Measurements from ENCODE around the gene PGD. TPM values are rescaled to one million over a fixed set of nuclear protein-coding genes. Genes with fewer than 3 reads are reported as not detected.
"Not testable (repeated sequence)": the region's sequence is repeated elsewhere in the genome, so short reads cannot be mapped to it uniquely, and the experiment has no call there.

Gene PGD
- total RNA-seq, 2 experiments from 2014 or later: 65.0 to 68.7 TPM

- no peaks in the 10 kb centered on the region for H3K9me3 Mint-ChIP-seq
- peaks cover 32% of the 10 kb centered on the region for H3K36me3 Mint-ChIP-seq (ENCODE audit: low read depth)
- H3K27ac Mint-ChIP-seq: no peak overlapping the region
- H3K27me3 Mint-ChIP-seq: no peaks in the 10 kb centered on the region
- no peak for DNase-seq
- no peak overlapping the region for H3K4me3 Mint-ChIP-seq
- peaks cover 28% of the 10 kb centered on the region for H3K4me1 Mint-ChIP-seq
- POLR2A ChIA-PET: no interaction called here
- CTCF ChIA-PET: interaction anchor here (2.3 kb wide), 1 partner anchor 28 kb away, joined by 7 read pairs; the partner anchor contains the start of gene CENPS
Observed at GRCh38 chr1:10402729-10403274, 3.9 kb downstream of the PGD start.

GRCh38 chr1:10407201-10407600 lies 8.3 kb downstream of the PGD start:
- Mint-ChIP-seq H3K4me3 (no peak overlapping the region), H3K36me3 (ENCODE audit: low read depth) (peaks cover 38% of the 10 kb centered on the region), H3K27me3 (no peaks in the 10 kb centered on the region), H3K4me1 (peaks cover 2% of the 10 kb centered on the region), H3K27ac (no peak overlapping the region), H3K9me3 (no peaks in the 10 kb centered on the region)
- ChIA-PET CTCF (interaction anchor here (1.6 kb wide), 1 partner anchor 23 kb away, joined by 3 read pairs; no protein-coding TSS in a partner anchor), POLR2A (no interaction called here)
- no peak for DNase-seq

- Mint-ChIP-seq H3K4me1 (peaks cover 16% of the 10 kb centered on the region), H3K27ac (peak overlapping the region; percentile 87), H3K36me3 (ENCODE audit: low read depth) (peaks cover 67% of the 10 kb centered on the region), H3K9me3 (no peaks in the 10 kb centered on the region), H3K27me3 (no peaks in the 10 kb centered on the region), H3K4me3 (peak overlapping the region; percentile 31)
- DNase-seq: peak; percentile 35
- ChIA-PET CTCF (interaction anchor here (0.6 to 2.3 kb wide), 6 partner anchors 14 to 399 kb away, joined by 3 to 12 read pairs (median 3); partner anchors contain the start of genes CENPS and PGD), POLR2A (no interaction called here)
Observed at GRCh38 chr1:10415211-10415930, 16.5 kb downstream of the PGD start.

- H3K27me3 Mint-ChIP-seq, H3K4me3 Mint-ChIP-seq, H3K9me3 Mint-ChIP-seq, DNase-seq: not testable (repeated sequence)
- Mint-ChIP-seq H3K36me3 (ENCODE audit: low read depth) (peaks cover 66% of the 10 kb centered on the region), H3K4me1 (peaks cover 16% of the 10 kb centered on the region), H3K27ac (peak overlapping the region; percentile 87)
- ChIA-PET CTCF (interaction anchor here (0.6 to 2.3 kb wide), 3 partner anchors 14 to 57 kb away, joined by 3 to 12 read pairs (median 3); partner anchors contain the start of gene CENPS), POLR2A (interaction anchor here (0.6 kb wide), 1 partner anchor 207 kb away, joined by 3 read pairs; no protein-coding TSS in a partner anchor)
Observed at GRCh38 chr1:10415967-10416366, 17.1 kb downstream of the PGD start.

GRCh38 chr1:10418741-10419140 lies 19.9 kb downstream of the PGD start:
- CTCF ChIA-PET: interaction anchor here (0.7 to 1.2 kb wide), 2 partner anchors 504 to 526 kb away, joined by 3 to 4 read pairs; no protein-coding TSS in a partner anchor
- Mint-ChIP-seq H3K4me1 (peaks cover 16% of the 10 kb centered on the region), H3K36me3 (ENCODE audit: low read depth) (peaks cover 46% of the 10 kb centered on the region)
- H3K27ac Mint-ChIP-seq, H3K9me3 Mint-ChIP-seq, H3K27me3 Mint-ChIP-seq, DNase-seq, H3K4me3 Mint-ChIP-seq, POLR2A ChIA-PET: not testable (repeated sequence)

- Mint-ChIP-seq H3K4me3 (no peak overlapping the region), H3K27ac (no peak overlapping the region), H3K9me3 (no peaks in the 10 kb centered on the region), H3K36me3 (ENCODE audit: low read depth) (peaks cover 42% of the 10 kb centered on the region), H3K4me1 (peaks cover 12% of the 10 kb centered on the region), H3K27me3 (no peaks in the 10 kb centered on the region)
- CTCF ChIA-PET: interaction anchor here (0.7 to 1.2 kb wide), 3 partner anchors 11 to 1300 kb away, joined by 3 read pairs; partner anchors contain the start of gene CENPS
- no peak for DNase-seq
- POLR2A ChIA-PET: no interaction called here
Observed at GRCh38 chr1:10419351-10419750, 20.5 kb downstream of the PGD start.

GRCh38 chr1:10421637-10422036 lies 22.8 kb downstream of the PGD start:
- Mint-ChIP-seq H3K4me3 (no peak overlapping the region), H3K9me3 (no peaks in the 10 kb centered on the region), H3K27ac (no peak overlapping the region), H3K4me1 (no peaks in the 10 kb centered on the region), H3K36me3 (ENCODE audit: low read depth) (peaks cover 27% of the 10 kb centered on the region), H3K27me3 (no peaks in the 10 kb centered on the region)
- ChIA-PET POLR2A (no interaction called here), CTCF (no interaction called here)
- DNase-seq: no peak

- H3K27me3 Mint-ChIP-seq: no peaks in the 10 kb centered on the region
- no peaks in the 10 kb centered on the region for H3K9me3 Mint-ChIP-seq
- peaks cover 13% of the 10 kb centered on the region for H3K36me3 Mint-ChIP-seq (ENCODE audit: low read depth)
- no peak for DNase-seq
- no peak overlapping the region for H3K27ac Mint-ChIP-seq
- ChIA-PET POLR2A (no interaction called here), CTCF (no interaction called here)
- peaks cover 8% of the 10 kb centered on the region for H3K4me1 Mint-ChIP-seq
- H3K4me3 Mint-ChIP-seq: no peak overlapping the region
Observed at GRCh38 chr1:10424034-10424433, 25.2 kb downstream of the PGD start.

GRCh38 chr1:10424651-10425050 lies 25.8 kb downstream of the PGD start:
- ChIA-PET CTCF (no interaction called here), POLR2A (no interaction called here)
- Mint-ChIP-seq H3K4me3 (no peak overlapping the region), H3K9me3 (no peaks in the 10 kb centered on the region), H3K36me3 (ENCODE audit: low read depth) (peaks cover 7% of the 10 kb centered on the region), H3K27me3 (no peaks in the 10 kb centered on the region), H3K4me1 (peaks cover 11% of the 10 kb centered on the region), H3K27ac (no peak overlapping the region)
- DNase-seq: no peak

- H3K27me3 Mint-ChIP-seq; POLR2A ChIA-PET; DNase-seq; H3K9me3 Mint-ChIP-seq; H3K36me3 Mint-ChIP-seq (ENCODE audit: low read depth); H3K27ac Mint-ChIP-seq; H3K4me3 Mint-ChIP-seq: not testable (repeated sequence)
- peaks cover 19% of the 10 kb centered on the region for H3K4me1 Mint-ChIP-seq
- CTCF ChIA-PET: interaction anchor here (1.1 kb wide), 1 partner anchor 216 kb away, joined by 3 read pairs; the partner anchor contains the start of gene KIF1B
Observed at GRCh38 chr1:10425826-10426534, 27.1 kb downstream of the PGD start.

- peaks cover 24% of the 10 kb centered on the region for H3K4me1 Mint-ChIP-seq
- POLR2A ChIA-PET; H3K27ac Mint-ChIP-seq; H3K36me3 Mint-ChIP-seq (ENCODE audit: low read depth); H3K4me3 Mint-ChIP-seq; H3K9me3 Mint-ChIP-seq; H3K27me3 Mint-ChIP-seq; DNase-seq: not testable (repeated sequence)
- CTCF ChIA-PET: interaction anchor here (1.1 kb wide), 1 partner anchor 216 kb away, joined by 3 read pairs; the partner anchor contains the start of gene KIF1B
Observed at GRCh38 chr1:10426535-10426848, 27.6 kb downstream of the PGD start.

- Mint-ChIP-seq H3K27ac (peak overlapping the region; percentile 91), H3K36me3 (ENCODE audit: low read depth) (no peaks in the 10 kb centered on the region), H3K27me3 (no peaks in the 10 kb centered on the region), H3K9me3 (no peaks in the 10 kb centered on the region), H3K4me1 (peaks cover 31% of the 10 kb centered on the region), H3K4me3 (peak overlapping the region; percentile 82)
- ChIA-PET POLR2A (no interaction called here), CTCF (interaction anchor here (0.6 to 4.6 kb wide), 11 partner anchors 13 to 556 kb away, joined by 3 to 61 read pairs (median 4); partner anchors contain the start of genes KIF1B, LZIC and NMNAT1)
- no peak for DNase-seq
Observed at GRCh38 chr1:10428984-10429383, 30.1 kb downstream of the PGD start.

GRCh38 chr1:10429868-10430215 lies 31.0 kb downstream of the PGD start:
- Mint-ChIP-seq H3K27me3 (no peaks in the 10 kb centered on the region), H3K9me3 (no peaks in the 10 kb centered on the region), H3K4me1 (peaks cover 31% of the 10 kb centered on the region), H3K36me3 (ENCODE audit: low read depth) (no peaks in the 10 kb centered on the region), H3K4me3 (peak overlapping the region; percentile 82), H3K27ac (peak overlapping the region; percentile 91)
- ChIA-PET POLR2A (interaction anchor here (0.7 kb wide), 1 partner anchor 359 kb away, joined by 3 read pairs; no protein-coding TSS in a partner anchor), CTCF (interaction anchor here (0.6 to 4.6 kb wide), 26 partner anchors 14 to 486 kb away, joined by 3 to 61 read pairs (median 4); partner anchors contain the start of genes DFFA, KIF1B and PGD)
- DNase-seq: peak; percentile 47

Data from activated CD4-positive, alpha-beta T cell treated with anti-CD3 and anti-CD28 coated beads, Interleukin-2, amount 10 ng/mL, durations not matched to agents 7 days and 5 days (primary cell).